Left ventricle myocardium inferior (tissue), 1 donor: ENCODE measurements around the gene THYN1. TPM values are rescaled to one million over a fixed set of nuclear protein-coding genes. Genes with fewer than 3 reads are reported as not detected.

Experiments
- DNase-seq: peaks from one replicate; pipeline ENCODE4 v3.0.0-alpha.2; 2020
- H3K27ac ChIP-seq: fragments of 200-600 bp; replicated peaks from 2 replicates; pipeline ENCODE4 v1.8.0; 2021
- H3K27me3 ChIP-seq: fragments of 200-600 bp; 2 replicates; pipeline ENCODE4 v1.8.0; 2021; ENCODE audit warnings: low read depth
- H3K36me3 ChIP-seq: fragments of 200-600 bp; 2 replicates; pipeline ENCODE4 v1.8.0; 2021
- H3K4me1 ChIP-seq: fragments of 200-600 bp; 2 replicates; pipeline ENCODE4 v1.8.0; 2021
- H3K4me3 ChIP-seq: fragments of 200-600 bp; 2 replicates; pipeline ENCODE4 v1.8.0; 2021; ENCODE audit warnings: mild to moderate bottlenecking, moderate library complexity
- H3K9me3 ChIP-seq: fragments of 200-600 bp; replicated peaks from 2 replicates; pipeline ENCODE4 v1.8.0; 2021
- CTCF ChIP-seq: fragments of 200-600 bp; IDR thresholded peaks from 2 replicates; pipeline ENCODE4 v1.8.0; 2021; ENCODE audit warnings: antibody characterized with exemption, mild to moderate bottlenecking, borderline replicate concordance
- intact Hi-C: fragments of 100-400 bp; cut with micrococcal nuclease; formaldehyde crosslinking; loops from one replicate; pipeline ENCODE4 v1.11.0; 2022
- total RNA-seq: library from RNA; stranded (reverse); fragmentation: NEBNext Ultra II Directional; extraction: Animal tissue kit (Norgen Biotek cat#: 25700); gene quantifications from one replicate; pipeline ENCODE4 v1.2.1, GENCODE V29; 2021
- donor health status: DM: no; HTN: yes; CAD: no; lungs with severe emphysema.

The THYN1 gene
- total RNA-seq, 1 donor from 2014 or later, result 41.2 TPM

- Histone ChIP-seq H3K9me3 (no peaks in the 10 kb centered on the region), H3K27me3 (no peaks in the 10 kb centered on the region), H3K27ac (no peak overlapping the region), H3K4me1 (peaks cover 88% of the 10 kb centered on the region), H3K4me3 (no peak overlapping the region), H3K36me3 (no peaks in the 10 kb centered on the region)
- TF ChIP-seq CTCF, result no peak
- intact Hi-C loops, result no loop called here
- DNase-seq, result no peak
Observed at GRCh38 chr11:134229126-134229790, 23.9 kb downstream of the THYN1 start.

- intact Hi-C loops, result no loop called here
- Histone ChIP-seq H3K9me3 (no peaks in the 10 kb centered on the region), H3K27me3 (no peaks in the 10 kb centered on the region), H3K36me3 (no peaks in the 10 kb centered on the region), H3K4me3 (no peak overlapping the region), H3K4me1 (peaks cover 83% of the 10 kb centered on the region), H3K27ac (no peak overlapping the region)
- no peak for TF ChIP-seq CTCF
- DNase-seq, result no peak
Observed at GRCh38 chr11:134228625-134229024, 24.5 kb downstream of the THYN1 start.

- TF ChIP-seq CTCF, result no peak
- intact Hi-C loops, result no loop called here
- Histone ChIP-seq H3K36me3 (no peaks in the 10 kb centered on the region), H3K4me1 (peaks cover 81% of the 10 kb centered on the region), H3K27me3 (no peaks in the 10 kb centered on the region), H3K9me3 (no peaks in the 10 kb centered on the region), H3K4me3 (peak overlapping the region; percentile 89), H3K27ac (no peak overlapping the region)
- DNase-seq, result no peak
Observed at GRCh38 chr11:134226806-134227325, 26.3 kb downstream of the THYN1 start.

GRCh38 chr11:134224710-134225664 is 28.2 kb downstream of the THYN1 start:
- peak overlapping the region; percentile 89 for H3K4me3 ChIP-seq
- DNase-seq, result peak; percentile 70
- H3K36me3 ChIP-seq, result peaks cover 3% of the 10 kb centered on the region
- TF ChIP-seq CTCF, result no peak
- no peaks in the 10 kb centered on the region for H3K9me3 ChIP-seq
- no peaks in the 10 kb centered on the region for H3K27me3 ChIP-seq
- H3K4me1 ChIP-seq, result peaks cover 62% of the 10 kb centered on the region
- peak overlapping the region; percentile 98 for H3K27ac ChIP-seq
- intact Hi-C loops, result no loop called here

- intact Hi-C loops, result no loop called here
- peak within 1 kb of the TSS; percentile 89 for H3K4me3 ChIP-seq
- no peaks in the 10 kb centered on the region for H3K9me3 ChIP-seq
- no peak for TF ChIP-seq CTCF
- peaks cover 12% of the 10 kb centered on the region for H3K36me3 ChIP-seq
- H3K4me1 ChIP-seq, result peaks cover 53% of the 10 kb centered on the region
- peak; percentile 98 for DNase-seq
- H3K27ac ChIP-seq, result peak within 1 kb of the TSS; percentile 98
- no peaks in the 10 kb centered on the region for H3K27me3 ChIP-seq
Observed at GRCh38 chr11:134223836-134224709, 29.1 kb downstream of the THYN1 start, which contains the start of the genes NCAPD3 and VPS26B. TSS of gene NCAPD3 (minus strand) at chr11:134223967. CDS start at chr11:134223926, 41 bp downstream. TSS of gene VPS26B (plus strand) at chr11:134224671. CDS start at chr11:134225123, 452 bp downstream.
